Effector CD8-positive, alpha-beta T cell (primary cell): ENCODE data around the gene GADL1.

ENCODE experiments used
- DNase-seq: peaks from one replicate; lab custom pipeline; 2025; lab: John Stamatoyannopoulos, UW

Gene GADL1

GRCh38 chr3:30878862-30879261 lies 15.6 kb downstream of the GADL1 start:
- DNase-seq = no peak

DNA sequence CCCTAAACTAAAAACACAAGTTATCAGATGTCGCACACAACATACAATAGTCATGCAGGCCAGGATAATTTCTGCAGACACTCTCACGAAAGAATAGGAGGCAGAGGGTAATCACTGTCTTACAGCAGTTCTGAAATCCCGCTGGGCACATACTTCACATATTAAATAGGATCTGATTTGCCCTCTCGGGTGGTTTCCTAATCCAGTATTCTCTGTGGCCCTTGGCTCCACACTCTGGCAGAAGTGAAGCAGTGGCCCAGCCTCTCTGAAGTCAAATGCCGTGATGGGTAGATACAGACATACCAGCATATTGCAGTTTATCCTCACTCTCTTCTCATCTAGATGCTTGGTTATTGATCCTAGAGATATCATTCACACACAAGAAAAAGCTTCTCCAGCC lies 19.0 kb downstream of the GADL1 start:
- DNase-seq = no peak

GRCh38 chr3:30873671-30874070 lies 20.8 kb downstream of the GADL1 start:
- no peak for DNase-seq

DNA sequence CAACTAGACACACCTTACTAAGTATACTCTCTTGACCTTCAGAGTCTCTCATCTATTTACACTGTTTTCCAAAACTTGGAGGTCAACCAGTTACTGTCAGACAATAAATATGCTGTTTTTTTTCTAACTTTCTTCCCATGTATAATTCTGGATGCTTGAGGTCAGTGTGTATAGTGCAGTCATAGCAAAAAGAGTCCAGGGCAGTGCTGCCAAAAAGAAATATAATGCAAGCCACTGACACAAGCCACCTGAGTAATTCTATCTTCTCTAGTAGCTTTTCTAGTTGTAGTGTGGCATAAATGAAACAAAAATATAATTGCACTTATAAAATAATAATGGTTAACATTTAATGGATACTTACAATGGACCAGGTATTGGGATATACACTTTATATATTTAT lies 21.6 kb downstream of the GADL1 start:
- no peak for DNase-seq

DNA sequence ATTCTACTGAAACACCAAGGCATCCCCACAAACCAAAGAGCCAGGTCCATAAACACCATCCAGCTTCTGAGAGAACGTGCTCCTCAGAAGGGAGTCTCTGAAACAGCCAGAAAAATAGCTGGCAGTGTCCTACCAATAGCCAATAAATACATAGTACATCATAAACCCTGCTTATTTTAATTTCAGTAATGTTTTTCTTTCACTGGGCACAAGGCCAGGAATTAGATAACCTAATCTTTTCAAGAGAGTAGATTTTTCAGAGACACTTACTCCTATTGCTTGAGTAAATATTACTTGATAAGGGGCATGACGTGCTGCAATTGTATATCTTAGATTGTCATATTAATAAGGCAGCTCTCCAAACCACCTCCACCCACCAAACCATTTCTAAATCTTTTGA lies 22.7 kb downstream of the GADL1 start:
- DNase-seq = no peak

- no peak for DNase-seq
Observed at GRCh38 chr3:30864836-30865235, 29.6 kb downstream of the GADL1 start.

DNA sequence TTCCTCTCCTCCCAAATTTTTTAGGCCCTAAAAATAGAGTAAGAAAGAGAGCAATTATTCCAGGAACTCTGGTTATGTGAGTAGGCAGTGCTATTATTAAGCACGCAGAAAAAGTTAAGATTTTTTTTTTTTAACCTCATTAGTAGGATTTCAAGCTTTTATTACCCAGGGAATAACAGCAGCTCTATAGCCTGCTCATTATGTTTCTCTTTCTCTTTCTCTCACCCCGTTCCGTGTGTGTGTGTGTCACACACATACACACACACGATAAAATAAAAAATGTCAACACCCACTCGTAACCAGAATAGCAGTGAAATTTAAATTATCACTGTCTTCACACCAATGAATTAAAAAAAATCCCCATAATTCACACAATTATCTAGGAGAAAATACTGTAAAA lies 30.3 kb downstream of the GADL1 start:
- DNase-seq = no peak

GRCh38 chr3:30862004-30862403 lies 32.5 kb downstream of the GADL1 start:
- DNase-seq = no peak

DNA sequence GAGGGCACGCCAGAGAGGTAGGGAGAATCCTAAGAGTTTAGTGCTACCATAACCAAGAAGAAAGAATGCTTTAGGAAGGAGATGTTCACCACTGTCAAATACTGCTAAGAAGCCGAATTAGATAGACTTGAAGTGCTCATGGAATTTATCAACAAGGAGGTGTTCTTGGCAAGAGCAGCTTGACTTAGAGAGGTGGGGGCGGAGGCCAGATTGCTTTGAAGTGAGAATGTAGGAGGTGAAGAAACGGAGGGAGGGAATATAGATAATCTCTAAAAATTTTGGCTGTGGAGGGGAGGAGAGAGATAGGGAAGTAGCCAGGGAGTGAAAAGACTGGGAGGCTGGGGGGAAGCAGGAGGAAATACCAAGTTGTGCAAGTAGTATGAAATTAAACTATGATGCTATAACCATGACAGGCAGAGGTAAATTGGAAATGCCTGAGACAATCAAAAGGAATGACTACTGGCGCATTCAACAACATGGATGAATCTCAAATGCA lies 35.5 kb downstream of the GADL1 start:
- DNase-seq = no peak

GRCh38 chr3:30855400-30856292 lies 38.8 kb downstream of the GADL1 start:
- no peak for DNase-seq

- no peak for DNase-seq
Observed at GRCh38 chr3:30852833-30853232, 41.6 kb downstream of the GADL1 start.

DNA sequence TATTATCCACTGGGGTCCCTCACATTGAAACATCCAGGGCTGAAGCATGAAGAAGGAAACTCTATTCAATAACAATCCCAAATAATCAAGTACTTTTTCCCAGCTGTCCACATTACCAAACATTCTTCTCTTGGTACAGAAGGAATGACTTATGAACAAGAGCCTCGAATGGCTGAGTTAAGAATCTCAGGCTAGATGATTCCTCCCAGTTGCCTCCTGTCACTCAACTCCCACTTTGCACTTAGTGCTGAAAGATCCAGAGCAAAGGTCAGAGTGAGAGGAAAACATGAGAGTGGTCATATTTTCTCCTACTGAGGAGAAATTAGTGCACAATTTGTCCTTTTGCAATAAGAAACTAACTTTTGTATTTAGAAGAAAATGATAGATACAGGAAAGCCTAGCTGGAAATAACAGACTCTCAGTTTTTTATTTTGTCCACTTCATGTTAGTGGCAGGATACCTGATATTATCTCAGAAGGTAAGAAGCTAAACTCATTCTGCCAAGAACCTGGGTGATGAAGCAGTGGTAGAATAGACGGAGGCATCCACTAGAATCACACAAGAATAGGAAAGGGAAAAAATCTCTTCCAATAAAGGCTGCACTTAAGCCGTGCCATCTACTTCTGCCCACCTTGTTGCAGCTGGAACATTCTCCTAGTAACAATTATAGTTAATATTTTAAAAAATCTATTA lies 46.2 kb downstream of the GADL1 start:
- DNase-seq = no peak

DNA sequence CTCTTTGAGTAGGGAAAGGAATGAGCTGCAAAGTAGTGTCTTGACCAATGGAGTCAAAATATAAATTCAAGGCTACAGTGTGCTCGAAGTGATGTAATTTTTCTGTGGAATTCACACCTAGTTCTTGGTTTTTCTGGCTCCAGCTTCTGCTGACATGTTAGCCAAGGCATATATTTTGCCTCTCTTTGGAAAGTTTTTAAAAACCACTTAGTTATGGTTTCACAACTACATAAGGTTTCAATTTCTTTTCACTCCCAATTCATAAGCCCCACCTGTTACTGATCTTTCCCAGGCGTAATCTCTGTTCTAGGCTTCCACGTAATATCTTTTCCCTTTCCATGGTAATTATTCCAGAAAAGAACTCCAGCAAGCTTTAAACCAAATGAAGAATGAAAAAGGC lies 46.9 kb downstream of the GADL1 start:
- no peak for DNase-seq

GRCh38 chr3:30845606-30846005 lies 48.9 kb downstream of the GADL1 start:
- DNase-seq = no peak

- no peak for DNase-seq
Observed at GRCh38 chr3:30843877-30844276, 50.6 kb downstream of the GADL1 start.

- DNase-seq = no peak
Observed at GRCh38 chr3:30836141-30836540, 58.3 kb downstream of the GADL1 start.

DNA sequence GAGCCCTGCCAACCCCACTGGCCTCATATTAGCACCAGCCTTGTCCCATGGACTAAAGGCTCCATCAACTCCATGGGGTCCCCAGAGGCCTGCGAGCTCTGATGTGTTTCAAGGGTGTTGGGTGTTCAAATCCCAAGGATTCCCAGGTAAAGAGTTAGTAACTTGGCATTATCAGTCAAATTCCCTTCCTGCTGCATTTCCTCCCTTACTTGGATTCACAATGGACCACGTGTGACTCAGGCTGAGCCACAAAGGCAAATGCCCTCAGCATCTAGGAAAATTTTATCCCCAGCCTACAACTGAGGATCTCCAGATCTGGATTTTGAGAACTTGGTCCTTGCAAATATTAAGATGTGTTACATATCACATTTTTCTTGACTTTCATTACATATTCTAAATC lies 58.8 kb downstream of the GADL1 start:
- no peak for DNase-seq

DNA sequence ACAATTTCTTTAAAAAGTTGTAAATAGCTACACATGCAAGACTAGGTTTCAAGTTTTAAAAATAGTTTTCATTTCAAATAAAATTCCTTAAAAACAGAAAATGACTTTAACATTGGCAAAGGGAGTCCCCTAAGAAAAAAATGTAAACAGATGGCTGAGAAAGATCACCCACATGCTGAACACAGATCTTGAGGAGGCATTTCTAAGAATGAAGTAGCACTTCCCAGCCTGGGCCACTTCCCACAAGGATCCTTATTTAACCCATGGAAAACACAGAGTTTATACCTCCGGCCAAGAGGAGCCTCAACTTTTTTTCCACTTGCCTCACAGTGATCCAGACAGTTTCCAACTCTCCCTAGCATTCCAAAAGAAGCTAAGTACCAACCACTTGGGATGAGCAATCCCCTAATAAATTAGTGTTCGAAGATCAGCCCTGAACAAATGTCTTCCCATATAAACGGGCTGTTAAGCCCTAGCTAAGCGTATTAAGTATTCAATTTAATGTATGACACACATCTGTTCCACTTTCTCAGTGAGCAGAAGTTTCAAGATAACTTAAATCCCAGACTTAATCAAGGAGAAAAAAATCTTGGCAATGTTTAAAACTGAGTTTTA lies 61.4 kb downstream of the GADL1 start:
- no peak for DNase-seq

DNA sequence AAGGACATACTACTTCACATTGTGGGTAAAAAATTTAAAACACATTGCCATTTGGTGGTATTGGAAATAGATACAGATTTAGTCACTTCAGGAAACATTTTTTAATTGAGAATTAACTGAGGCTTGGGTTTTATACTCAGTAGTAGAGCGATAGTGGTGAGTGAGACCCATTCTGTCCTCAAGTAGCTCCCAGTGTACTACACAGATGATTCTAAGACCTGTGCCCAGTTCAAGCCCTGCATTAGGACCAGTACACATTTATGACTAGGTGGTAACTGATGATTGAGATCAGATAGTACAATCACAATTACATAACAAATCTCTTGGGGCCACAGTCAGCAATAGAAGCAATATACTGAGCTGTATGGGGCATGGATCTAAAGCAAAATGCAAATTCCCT lies 67.4 kb downstream of the GADL1 start:
- DNase-seq = no peak

GRCh38 chr3:30826531-30826942 lies 67.9 kb downstream of the GADL1 start:
- DNase-seq = no peak

DNA sequence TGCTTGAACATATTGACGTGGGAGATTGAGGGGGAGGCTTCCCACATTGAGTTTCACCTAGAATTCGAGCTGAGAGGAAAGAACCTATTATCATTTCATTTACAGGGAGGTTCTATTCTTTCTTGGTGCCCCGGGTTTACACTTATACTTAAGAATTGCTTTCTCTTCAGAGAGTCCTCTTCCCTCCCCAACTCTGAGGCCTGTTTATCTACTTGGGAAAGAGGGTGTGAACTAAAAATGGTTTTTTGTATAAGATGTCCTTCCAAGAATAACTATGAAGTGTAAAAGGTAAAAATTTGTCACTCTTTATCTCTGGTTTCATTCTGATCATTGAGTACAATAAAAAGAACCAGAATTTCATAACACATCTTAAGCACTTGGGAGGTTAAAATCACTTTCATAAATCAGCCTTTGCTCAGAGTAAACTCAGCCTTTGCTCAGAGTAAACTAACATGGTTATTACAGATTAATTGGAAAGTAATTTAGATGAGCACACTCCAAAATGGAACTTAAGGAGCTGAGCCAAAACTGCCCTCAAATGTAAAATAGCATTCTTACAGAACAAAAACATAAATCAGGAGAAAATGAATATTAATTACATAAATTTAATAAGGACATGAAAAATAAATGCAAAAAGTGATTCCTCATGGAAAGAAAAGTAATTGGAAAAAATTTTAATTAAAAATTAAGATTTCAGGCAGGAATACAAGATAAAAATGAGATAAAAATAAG lies 75.2 kb downstream of the GADL1 start:
- DNase-seq = no peak

DNA sequence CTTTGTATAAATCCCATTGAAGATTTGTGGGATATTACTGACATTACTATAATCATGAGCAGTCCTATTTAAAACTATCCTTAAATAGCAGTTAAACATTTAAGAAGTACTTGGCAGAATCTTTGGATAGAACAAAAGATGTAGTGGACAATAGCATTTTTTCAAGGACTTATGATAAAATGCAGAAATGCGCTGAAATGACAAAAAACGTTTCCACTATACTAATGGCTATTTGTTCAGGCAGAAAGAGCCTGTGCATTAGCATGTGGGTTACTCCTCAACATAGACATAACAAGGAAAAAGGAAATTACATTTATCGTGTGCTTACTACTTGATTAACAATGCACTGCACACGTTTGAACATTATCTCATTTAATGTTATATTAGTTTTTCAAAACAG lies 80.7 kb downstream of the GADL1 start:
- DNase-seq = no peak
